Measurements from ENCODE around the gene PTPRS.

PTPRS gene

DNA sequence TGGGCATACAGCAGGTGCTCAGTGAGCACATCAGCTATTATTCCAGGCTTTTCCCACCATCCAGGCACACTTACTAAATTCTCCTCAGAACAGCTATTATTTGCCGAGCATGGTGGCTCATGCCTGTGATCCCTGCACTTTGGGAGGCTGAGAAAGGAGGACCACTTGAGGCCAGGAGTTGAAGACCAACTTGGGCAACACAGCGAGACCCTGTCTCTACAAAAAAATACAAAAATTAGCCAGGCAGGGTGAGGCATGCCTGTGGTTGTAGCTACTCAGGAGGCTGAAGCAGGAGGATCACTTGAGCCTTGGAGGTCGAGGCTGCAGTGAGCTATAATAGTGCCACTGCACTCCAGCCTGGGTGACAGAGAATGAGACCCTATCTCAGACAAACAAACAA, 35.4 kb downstream of the PTPRS start:
- DNase-seq = no peak

DNA sequence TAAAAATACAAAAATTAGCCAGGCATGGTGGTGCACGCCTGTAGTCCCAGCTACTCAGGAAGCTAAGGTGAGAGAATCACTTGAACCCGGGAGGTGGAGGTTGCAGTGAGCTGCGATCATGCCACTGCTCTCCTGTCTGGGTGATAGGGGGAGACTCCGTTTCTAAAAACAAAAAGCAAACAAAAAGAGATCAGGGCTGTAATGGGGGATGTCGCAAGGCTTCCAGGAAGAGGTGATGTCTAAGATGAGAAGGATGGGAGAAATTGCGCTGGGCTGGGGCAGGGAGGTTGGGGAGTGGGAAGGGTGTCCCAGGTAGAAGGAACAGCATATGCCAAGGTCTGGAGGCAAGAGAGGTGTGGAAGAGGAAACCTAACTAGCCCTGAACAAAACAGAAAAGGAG, 36.1 kb downstream of the PTPRS start:
- no peak for DNase-seq

- no peak for DNase-seq
These were observed 37.4 kb downstream of the PTPRS start for GRCh38 chr19:5303208-5303607.

- no peak for DNase-seq
These were observed 38.2 kb downstream of the PTPRS start for GRCh38 chr19:5302396-5302795.

GRCh38 chr19:5299137-5299536, 41.5 kb downstream of the PTPRS start:
- no peak for DNase-seq

- DNase-seq = no peak
These were observed 42.1 kb downstream of the PTPRS start for GRCh38 chr19:5298471-5298901.

DNA sequence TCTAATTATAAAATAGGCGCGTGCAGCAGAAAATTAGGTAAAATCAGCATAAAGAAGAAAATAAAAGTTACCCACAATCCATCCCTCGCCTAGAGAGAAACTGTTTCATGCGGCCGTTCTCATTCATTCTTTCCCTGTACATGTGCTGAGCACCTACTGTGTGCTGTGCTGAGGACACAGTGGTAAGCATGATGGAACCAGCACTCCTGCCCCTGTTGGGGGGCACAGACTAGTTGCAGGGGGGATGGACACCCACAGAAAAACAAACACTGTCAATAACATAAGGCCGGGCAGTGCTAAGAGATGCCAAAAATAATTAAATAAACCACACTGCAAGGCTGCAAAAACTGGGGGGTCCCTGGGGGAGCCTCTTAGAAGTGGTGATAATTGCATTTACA, 43.3 kb downstream of the PTPRS start:
- DNase-seq = no peak

DNA sequence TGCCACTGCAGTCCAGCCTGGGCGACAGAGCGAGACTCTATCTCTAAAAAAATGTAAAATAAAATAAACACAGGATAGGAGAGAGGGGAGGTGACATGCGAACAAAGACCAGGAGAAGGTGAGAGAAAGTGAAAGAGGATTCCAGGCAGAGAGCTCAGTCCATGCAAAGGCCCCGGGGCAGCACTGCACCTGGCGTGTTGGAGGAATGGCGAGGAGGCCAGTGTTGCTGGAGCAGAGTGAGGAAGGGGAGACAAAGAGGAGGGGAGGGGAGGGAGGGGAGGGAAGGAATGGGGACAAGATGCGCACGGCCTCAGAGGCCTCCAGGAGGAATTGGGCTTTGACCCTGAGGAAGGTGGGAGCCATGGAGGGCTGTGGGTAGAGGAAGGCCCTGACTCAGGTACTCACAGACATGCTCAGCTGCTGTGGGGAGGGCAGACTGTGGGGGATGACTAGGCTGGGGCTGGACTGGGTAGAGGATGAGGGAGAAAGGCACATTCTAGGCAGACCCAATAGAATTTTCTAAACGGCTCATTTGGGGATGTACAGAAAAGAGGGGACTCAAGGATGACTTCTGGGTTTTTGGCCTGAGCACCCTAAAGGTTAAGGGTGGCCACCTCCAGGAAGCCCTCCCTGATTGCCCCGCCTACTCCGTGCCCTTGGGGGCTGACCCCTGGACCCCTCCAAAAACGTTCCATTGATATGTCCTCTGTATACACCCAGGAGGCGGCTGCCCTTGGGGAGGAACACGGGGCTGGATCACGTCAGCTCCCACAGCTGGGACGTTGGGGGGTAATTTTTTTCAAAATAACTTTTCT, 43.9 kb downstream of the PTPRS start:
- DNase-seq = no peak

- no peak for DNase-seq
These were observed 44.6 kb downstream of the PTPRS start for GRCh38 chr19:5296021-5296420.

DNA sequence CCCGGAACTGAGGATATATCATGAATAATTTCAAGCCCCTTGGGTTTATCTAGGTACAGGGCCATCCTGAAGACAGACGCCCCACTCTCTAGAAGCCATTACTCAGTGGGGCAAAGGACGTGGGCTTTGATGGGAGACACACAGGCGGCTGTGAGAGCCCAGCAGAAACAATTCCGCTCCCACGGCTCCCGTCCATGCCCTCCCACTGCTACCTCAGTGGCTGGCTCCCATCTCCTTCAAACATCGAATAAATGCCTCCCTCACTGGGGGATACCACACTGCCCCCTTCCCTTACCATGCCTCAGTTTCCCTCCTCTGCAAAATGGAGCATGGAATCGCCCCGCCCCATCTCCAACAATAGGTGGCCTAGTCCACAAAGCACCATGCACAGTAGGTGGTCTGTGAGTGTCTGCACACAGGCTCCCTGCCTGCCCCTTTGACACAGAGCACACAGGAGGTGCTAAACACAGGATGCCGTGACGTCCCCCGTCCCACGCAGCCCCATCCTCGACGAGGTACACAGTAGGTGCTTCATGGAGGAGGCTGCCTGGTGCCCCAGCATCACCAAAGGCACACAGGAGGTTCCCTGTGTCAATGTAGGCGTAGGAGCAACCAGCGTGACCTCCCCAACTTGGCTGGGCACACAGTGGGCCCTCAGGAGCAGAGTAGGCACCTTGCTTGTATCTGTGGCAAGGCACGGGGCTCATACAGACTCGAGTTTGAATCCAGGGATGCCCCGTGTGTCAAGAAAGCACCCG, 46.0 kb downstream of the PTPRS start:
- no peak for DNase-seq

GRCh38 chr19:5293612-5294378, 46.8 kb downstream of the PTPRS start:
- DNase-seq = no peak

DNA sequence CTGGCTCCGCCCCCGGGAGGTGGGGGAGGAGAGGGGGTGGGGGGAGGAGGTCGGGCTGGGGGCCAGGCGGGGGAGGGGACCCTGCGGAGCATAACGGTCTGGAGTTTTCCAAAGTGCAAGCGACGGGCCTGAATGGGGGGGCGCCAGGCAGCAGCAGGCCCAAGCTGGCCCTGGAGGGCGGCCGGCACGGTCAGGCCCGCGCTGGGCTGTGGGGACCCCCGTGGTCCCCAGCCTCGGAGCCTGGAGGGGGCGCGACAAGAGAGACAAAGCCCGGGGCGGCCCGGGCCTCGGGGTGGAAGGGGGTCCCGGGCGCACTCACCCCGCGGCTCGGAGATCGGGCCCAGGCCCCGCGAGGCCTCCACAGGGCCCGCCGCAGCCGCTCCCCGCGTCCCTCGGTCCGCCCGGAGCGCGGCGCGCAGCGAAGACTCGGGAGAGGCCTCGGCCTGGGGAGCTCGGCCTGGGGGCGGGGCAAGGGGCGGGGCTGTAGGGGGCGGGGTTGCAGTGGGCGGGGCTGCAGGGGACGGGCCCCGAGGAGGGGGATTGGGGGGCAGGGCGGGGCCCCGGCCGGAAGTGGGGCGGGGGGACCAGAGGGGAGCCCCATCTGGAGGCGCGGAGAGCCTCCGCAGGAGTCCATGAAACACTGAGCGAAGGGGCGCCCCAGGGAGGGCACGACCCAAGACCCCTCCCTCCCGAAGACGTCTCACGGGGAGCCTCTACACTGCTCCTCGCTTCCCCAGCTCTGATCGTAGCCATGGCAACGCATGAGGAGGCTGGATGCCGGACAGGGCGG, 47.6 kb downstream of the PTPRS start:
- no peak for DNase-seq

GRCh38 chr19:5292453-5292821, 48.2 kb downstream of the PTPRS start:
- DNase-seq = no peak

DNA sequence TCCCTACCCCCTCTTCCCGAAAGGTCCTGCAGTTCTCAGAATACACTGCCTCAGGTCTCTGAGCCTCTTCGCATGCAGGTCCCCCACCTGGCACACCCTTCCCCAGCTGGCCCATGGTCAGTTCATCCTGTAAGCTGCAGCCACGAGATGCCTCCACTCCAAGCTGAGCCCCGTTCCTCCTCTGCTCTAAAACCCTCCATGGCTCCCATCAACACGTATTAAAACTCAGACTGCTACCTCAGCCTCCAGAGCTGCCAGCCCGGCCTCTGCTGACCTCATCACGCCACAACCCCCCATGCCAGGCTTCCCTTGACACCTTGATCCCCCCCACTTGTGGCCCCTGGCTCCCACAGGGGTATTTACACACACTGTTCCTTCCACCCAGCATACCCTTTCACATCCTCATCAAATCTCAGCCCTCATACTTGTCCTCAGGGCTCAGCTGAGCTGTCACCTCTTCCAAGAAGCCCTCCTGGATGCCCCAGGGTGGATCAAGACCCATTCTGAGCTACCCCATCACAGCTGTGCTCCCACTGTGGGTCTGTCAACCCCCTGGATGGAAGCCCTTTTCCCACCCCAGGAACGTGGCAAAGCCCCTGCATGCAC, 48.9 kb downstream of the PTPRS start:
- no peak for DNase-seq
